ENCODE measurements around the gene NAPB.

- TF ChIP-seq, protein P1, sequence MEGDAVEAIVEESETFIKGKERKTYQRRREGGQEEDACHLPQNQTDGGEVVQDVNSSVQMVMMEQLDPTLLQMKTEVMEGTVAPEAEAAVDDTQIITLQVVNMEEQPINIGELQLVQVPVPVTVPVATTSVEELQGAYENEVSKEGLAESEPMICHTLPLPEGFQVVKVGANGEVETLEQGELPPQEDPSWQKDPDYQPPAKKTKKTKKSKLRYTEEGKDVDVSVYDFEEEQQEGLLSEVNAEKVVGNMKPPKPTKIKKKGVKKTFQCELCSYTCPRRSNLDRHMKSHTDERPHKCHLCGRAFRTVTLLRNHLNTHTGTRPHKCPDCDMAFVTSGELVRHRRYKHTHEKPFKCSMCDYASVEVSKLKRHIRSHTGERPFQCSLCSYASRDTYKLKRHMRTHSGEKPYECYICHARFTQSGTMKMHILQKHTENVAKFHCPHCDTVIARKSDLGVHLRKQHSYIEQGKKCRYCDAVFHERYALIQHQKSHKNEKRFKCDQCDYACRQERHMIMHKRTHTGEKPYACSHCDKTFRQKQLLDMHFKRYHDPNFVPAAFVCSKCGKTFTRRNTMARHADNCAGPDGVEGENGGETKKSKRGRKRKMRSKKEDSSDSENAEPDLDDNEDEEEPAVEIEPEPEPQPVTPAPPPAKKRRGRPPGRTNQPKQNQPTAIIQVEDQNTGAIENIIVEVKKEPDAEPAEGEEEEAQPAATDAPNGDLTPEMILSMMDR (IDR thresholded peaks at IDR 0.05; ENCODE audit: low read length) = no peak
- TF ChIP-seq EZH2 (IDR thresholded peaks at IDR 0.05; ENCODE audit: borderline replicate concordance, low read length) = no peak
Observed at GRCh38 chr20:23386304-23387117, 34.8 kb downstream of the NAPB start.
